Amniotic stem cell (primary cell): ENCODE data around the gene ESRRA.

Experiments used
- DNase-seq: peaks from one replicate; lab custom pipeline; 2025; lab: John Stamatoyannopoulos, UW

Gene ESRRA

GRCh38 chr11:64305075-64305690 lies at the start of gene ESRRA:
ESRRA (plus strand) TSS chr11:64305524; CDS start chr11:64307180, 1,656 bp downstream.
- DNase-seq, result peak; percentile 91

GRCh38 chr11:64256300-64256699 lies 49.0 kb upstream of the ESRRA start:
- DNase-seq, result no peak

- no peak for DNase-seq
Measured at GRCh38 chr11:64258356-64258755, 47.0 kb upstream of the ESRRA start.

GRCh38 chr11:64258946-64259532 lies 46.3 kb upstream of the ESRRA start:
- no peak for DNase-seq

GRCh38 chr11:64259533-64260067 lies 45.7 kb upstream of the ESRRA start:
- DNase-seq, result no peak

GRCh38 chr11:64260147-64260708 lies 45.1 kb upstream of the ESRRA start:
- no peak for DNase-seq

- DNase-seq, result no peak
Measured at GRCh38 chr11:64261556-64262080, 43.7 kb upstream of the ESRRA start.

GRCh38 chr11:64262271-64263002 lies 42.9 kb upstream of the ESRRA start:
- no peak for DNase-seq

- no peak for DNase-seq
Measured at GRCh38 chr11:64263021-64263946, 42.0 kb upstream of the ESRRA start.

GRCh38 chr11:64263947-64264317 lies 41.4 kb upstream of the ESRRA start:
- DNase-seq, result no peak

- no peak for DNase-seq
Measured at GRCh38 chr11:64264371-64264852, 40.9 kb upstream of the ESRRA start.

- no peak for DNase-seq
Measured at GRCh38 chr11:64265176-64266160, 39.9 kb upstream of the ESRRA start.

- no peak for DNase-seq
Measured at GRCh38 chr11:64266339-64266738, 39.0 kb upstream of the ESRRA start.

GRCh38 chr11:64267207-64267945 lies 37.9 kb upstream of the ESRRA start:
- DNase-seq, result no peak

GRCh38 chr11:64268025-64268892 lies 37.1 kb upstream of the ESRRA start:
- no peak for DNase-seq

- DNase-seq, result no peak
Measured at GRCh38 chr11:64268893-64269539, 36.3 kb upstream of the ESRRA start.

GRCh38 chr11:64269540-64270220 lies 35.6 kb upstream of the ESRRA start:
- peak; percentile 99 for DNase-seq
